Measurements from ENCODE around the gene NPAS3.

DNA sequence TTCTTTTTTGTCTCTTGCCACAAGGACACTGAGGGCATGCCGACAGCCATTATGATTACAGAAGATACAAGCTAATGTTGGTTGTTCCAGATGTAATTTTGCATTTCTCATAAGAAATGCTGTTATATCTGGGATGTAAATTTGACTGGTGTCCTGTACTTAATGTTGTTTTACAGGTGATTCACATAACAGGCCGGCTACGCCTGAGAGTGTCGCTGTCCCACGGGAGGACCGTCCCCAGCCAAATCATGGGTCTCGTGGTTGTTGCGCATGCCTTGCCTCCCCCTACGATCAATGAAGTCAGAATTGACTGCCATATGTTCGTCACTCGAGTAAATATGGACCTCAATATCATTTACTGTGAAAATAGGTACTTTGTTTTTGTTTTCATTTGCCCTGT, 835.5 kb downstream of the NPAS3 start:
- TF ChIP-seq EZH2 (IDR thresholded peaks at IDR 0.05) (no peak), POLR2AphosphoS5 (IDR thresholded peaks at IDR 0.05; ENCODE audit: borderline replicate concordance, low read depth, low read length) (no peak)
